ENCODE results near the gene NEK7.
"Not testable (repeated sequence)": the region's sequence is repeated elsewhere in the genome, so short reads cannot be mapped to it uniquely, and the experiment has no call there.

The NEK7 gene

GRCh38 chr1:198123133-198123532, 33.7 kb upstream of the NEK7 start:
- POLR2A ChIA-PET (ENCODE audit: low non-redundant PET) = no interaction called here
- TF ChIP-seq CTCF (conservative IDR thresholded peaks at IDR 0.05; ENCODE audit: low read depth) = no peak
- no peak for DNase-seq (ENCODE audit: low spot score)
- no peak overlapping the region for H3K27ac ChIP-seq
- CTCF ChIA-PET = interaction anchor here (0.5 to 0.7 kb wide), 3 partner anchors 24 to 800 kb away, joined by 3 to 4 read pairs (median 3); no protein-coding TSS in a partner anchor

GRCh38 chr1:198124673-198125072, 32.1 kb upstream of the NEK7 start:
- POLR2A ChIA-PET (ENCODE audit: low non-redundant PET) = no interaction called here
- DNase-seq (ENCODE audit: low spot score) = no peak
- CTCF ChIA-PET = no interaction called here

GRCh38 chr1:198125995-198126735, 30.6 kb upstream of the NEK7 start:
- no peak overlapping the region for H3K27ac ChIP-seq
- CTCF ChIA-PET = interaction anchor here (0.6 to 1.0 kb wide), 4 partner anchors 9 to 43 kb away, joined by 3 to 4 read pairs (median 3); no protein-coding TSS in a partner anchor
- POLR2A ChIA-PET (ENCODE audit: low non-redundant PET) = no interaction called here
- TF ChIP-seq CTCF (conservative IDR thresholded peaks at IDR 0.05; ENCODE audit: low read depth) = no peak
- DNase-seq (ENCODE audit: low spot score) = peak; percentile 26

More at GRCh38 chr1:198124673-198125072, 32.1 kb upstream of the NEK7 start:
- H3K27ac ChIP-seq = no peak overlapping the region
- TF ChIP-seq CTCF (conservative IDR thresholded peaks at IDR 0.05; ENCODE audit: low read depth) = no peak

GRCh38 chr1:198128533-198128932, 28.3 kb upstream of the NEK7 start:
- no peak for DNase-seq (ENCODE audit: low spot score)
- ChIA-PET POLR2A (ENCODE audit: low non-redundant PET) (no interaction called here), CTCF (interaction anchor here (0.6 kb wide), 3 partner anchors 8 to 136 kb away, joined by 3 to 4 read pairs (median 3); no protein-coding TSS in a partner anchor)
- no peak overlapping the region for H3K27ac ChIP-seq
- no peak for TF ChIP-seq CTCF (conservative IDR thresholded peaks at IDR 0.05; ENCODE audit: low read depth)

- DNase-seq (ENCODE audit: low spot score); POLR2A ChIA-PET (ENCODE audit: low non-redundant PET); H3K27ac ChIP-seq: not testable (repeated sequence)
- CTCF ChIA-PET = interaction anchor here (0.5 to 0.6 kb wide), 2 partner anchors 465 to 1146 kb away, joined by 3 to 5 read pairs; no protein-coding TSS in a partner anchor
These were observed 26.7 kb upstream of the NEK7 start for GRCh38 chr1:198130053-198130452.

GRCh38 chr1:198132060-198132781, 24.6 kb upstream of the NEK7 start:
- no peak overlapping the region for H3K27ac ChIP-seq
- ChIA-PET POLR2A (ENCODE audit: low non-redundant PET) (no interaction called here), CTCF (interaction anchor here (0.6 to 0.7 kb wide), 2 partner anchors 33 to 116 kb away, joined by 3 read pairs; no protein-coding TSS in a partner anchor)
- no peak for TF ChIP-seq CTCF (conservative IDR thresholded peaks at IDR 0.05; ENCODE audit: low read depth)
- DNase-seq (ENCODE audit: low spot score) = no peak

- no peak for DNase-seq (ENCODE audit: low spot score)
- TF ChIP-seq CTCF (conservative IDR thresholded peaks at IDR 0.05; ENCODE audit: low read depth) = no peak
- ChIA-PET POLR2A (ENCODE audit: low non-redundant PET) (no interaction called here), CTCF (no interaction called here)
- H3K27ac ChIP-seq = no peak overlapping the region
These were observed 22.5 kb upstream of the NEK7 start for GRCh38 chr1:198134252-198134651.

Measured in RWPE1 (cell line).